Caco-2 (cell line): ENCODE results near the gene NAGA. TPM values are rescaled to one million over a fixed set of nuclear protein-coding genes. Genes with fewer than 3 reads are reported as not detected.

ENCODE experiments used
- BruUV-seq: library from RNA; stranded (reverse); fragments of 400-500 nt; replicated peaks from 2 replicates; lab custom pipeline; 2021; lab: Mats Ljungman, UMichigan
- CTCF ChIA-PET: fragments of 300-600 bp; sonication (Branson Sonifier 250); formaldehyde crosslinking; loops from one replicate; lab custom pipeline; 2022; ENCODE audit warnings: antibody characterized with exemption; lab: Charles Lee
- POLR2A ChIA-PET: fragments of 300-600 bp; sonication (Branson Sonifier 250); formaldehyde crosslinking; loops from one replicate; lab custom pipeline; 2022; ENCODE audit warnings: antibody characterized with exemption; lab: Charles Lee
- DNase-seq, 2 experiments: peaks; one replicate each; pipeline versions ENCODE4 v3.0.0 to v3.0.0-alpha.2; 2020 to 2022
- H3K27me3 ChIP-seq: replicated peaks from 2 replicates; pipeline ENCODE4 v1.6.0; 2011; ENCODE audit warnings: low read length; ENCODE audit not compliant: control insufficient read depth, insufficient read depth
- H3K36me3 ChIP-seq: 2 replicates; pipeline ENCODE4 v1.5.1; 2011; ENCODE audit warnings: low read length; ENCODE audit not compliant: control insufficient read depth, insufficient read depth
- H3K4me1 ChIP-seq: fragments of 250-450 bp; sonication (Bioruptor Pico); 2 replicates; pipeline ENCODE4 v1.5.1; 2020; ENCODE audit warnings: mild to moderate bottlenecking
- H3K4me3 ChIP-seq: 2 replicates; pipeline ENCODE4 v1.5.1; 2011; ENCODE audit warnings: low read depth, mild to moderate bottlenecking, control low read depth, low read length
- H3K9me3 ChIP-seq: fragments of 250-450 bp; sonication (Bioruptor Pico); 2 replicates; pipeline ENCODE4 v1.5.1; 2020; ENCODE audit warnings: mild to moderate bottlenecking, moderate library complexity
- H3K27ac Mint-ChIP-seq: one replicate; pipeline ENCODE4 v1.8.0; 2022; ENCODE audit warnings: mixed read lengths; ENCODE audit not compliant: unreplicated experiment
- H3K27me3 Mint-ChIP-seq: one replicate; pipeline ENCODE4 v1.8.0; 2022; ENCODE audit warnings: mixed read lengths; ENCODE audit not compliant: insufficient read depth, unreplicated experiment
- H3K36me3 Mint-ChIP-seq: one replicate; pipeline ENCODE4 v1.8.0; 2022; ENCODE audit warnings: mild to moderate bottlenecking, mixed read lengths; ENCODE audit not compliant: insufficient read depth, unreplicated experiment
- H3K4me1 Mint-ChIP-seq: one replicate; pipeline ENCODE4 v1.8.0; 2022; ENCODE audit warnings: low read depth, mixed read lengths; ENCODE audit not compliant: unreplicated experiment
- H3K4me3 Mint-ChIP-seq: one replicate; pipeline ENCODE4 v1.8.0; 2022; ENCODE audit warnings: mild to moderate bottlenecking, moderate library complexity, mixed read lengths; ENCODE audit not compliant: unreplicated experiment
- H3K9me3 Mint-ChIP-seq: one replicate; pipeline ENCODE4 v1.8.0; 2022; ENCODE audit warnings: mixed read lengths; ENCODE audit not compliant: unreplicated experiment
- intact Hi-C: fragments of 100-400 bp; cut with micrococcal nuclease; formaldehyde crosslinking; loops from one replicate; pipeline ENCODE4 v1.10.0; 2022; ENCODE audit not compliant: unreplicated experiment
- total RNA-seq: library from RNA; stranded (reverse); gene quantifications from 2 replicates; pipeline ENCODE4 v1.2.3, GENCODE V29; 2022
- TF ChIP-seq, protein P1 (sequence below), 2 experiments: fragments of 200-600 bp in 1 of 2; IDR thresholded peaks; 1 replicate in 1 of 2; 2 replicates in 1 of 2; pipeline versions ENCODE4 v1.5.1 to v1.8.0; 2011 to 2022; ENCODE audit warnings: antibody characterized with exemption in 1 of 2, control low read depth in 1 of 2, inconsistent platforms in 1 of 2, low read depth in 1 of 2, low read length in 1 of 2, mild to moderate bottlenecking in 1 of 2, moderate library complexity in 1 of 2; ENCODE audit not compliant: insufficient read depth in 1 of 2, severe bottlenecking in 1 of 2, unreplicated experiment in 1 of 2

Gene NAGA
- total RNA-seq, 1 experiment from 2014 or later: 28.3 TPM

DNA sequence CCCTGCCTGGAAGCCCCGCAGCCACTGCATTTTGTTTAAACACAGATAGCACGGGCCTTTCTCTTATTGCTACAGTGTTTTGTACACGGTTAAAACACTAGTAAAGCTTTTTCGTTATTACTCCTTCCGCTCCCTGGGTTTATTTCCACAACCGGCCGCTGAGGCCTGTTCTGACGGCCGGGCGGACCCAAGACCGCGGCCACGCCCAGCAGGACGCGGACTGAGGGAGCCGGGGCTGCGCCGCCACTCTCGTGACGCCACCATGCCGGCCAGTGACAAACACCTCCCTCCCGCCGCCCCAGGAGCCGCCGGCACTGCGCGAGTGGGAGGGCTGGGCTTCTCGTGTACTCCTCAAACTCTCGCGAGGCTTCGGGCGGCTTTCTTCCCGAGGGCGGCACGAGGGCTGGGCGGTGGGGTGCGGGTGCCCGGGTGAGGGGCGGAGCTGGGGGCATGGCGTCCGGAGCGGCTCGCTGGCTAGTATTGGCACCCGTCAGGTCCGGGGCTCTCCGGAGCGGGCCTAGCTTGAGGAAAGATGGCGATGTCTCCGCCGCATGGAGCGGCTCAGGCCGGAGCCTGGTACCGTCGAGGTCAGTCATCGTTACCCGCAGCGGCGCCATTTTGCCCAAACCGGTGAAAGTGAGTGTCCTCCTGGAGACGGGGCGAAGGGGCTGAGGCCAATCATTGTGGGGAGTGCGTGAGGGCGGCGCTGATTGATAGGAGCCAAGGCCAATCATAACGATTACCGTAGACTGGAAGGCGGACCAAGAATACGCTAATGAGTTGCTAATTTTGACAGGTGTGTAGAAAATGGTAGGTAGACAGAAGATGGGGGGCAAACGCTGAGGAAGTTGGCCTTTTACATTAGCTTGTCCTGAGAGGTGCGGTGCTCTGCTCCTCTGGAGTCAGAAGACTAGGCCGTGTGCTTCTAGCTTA lies 9.0 kb upstream of the NAGA start, which contains the start of gene SMDT1:
TSS of gene SMDT1 (plus strand) at position 382 of the 933 bp plus-strand sequence. CDS start at position 451, 69 bp downstream.
- intact Hi-C loops: loop anchor here (1.0 to 10.0 kb wide), 4 partner anchors 9 to 535 kb away; partner anchors contain the start of genes NAGA, NDUFA6, PMM1 and POLDIP3
- Mint-ChIP-seq H3K4me3 (peak within 1 kb of the TSS; percentile 96), H3K27ac (peak within 1 kb of the TSS; percentile 93), H3K36me3 (peaks cover 38% of the 10 kb centered on the region), H3K9me3 (no peaks in the 10 kb centered on the region), H3K4me1 (peaks cover 10% of the 10 kb centered on the region), H3K27me3 (no peaks in the 10 kb centered on the region)
- peak; percentile 98 to 99 for DNase-seq
- BruUV-seq: TSS peak; percentile 24
- Histone ChIP-seq H3K9me3 (no peaks in the 10 kb centered on the region), H3K4me3 (peak within 1 kb of the TSS; percentile 94), H3K4me1 (peaks cover 14% of the 10 kb centered on the region), H3K36me3 (peaks cover 1% of the 10 kb centered on the region; the same call in 1 of the 2 replicates), H3K27me3 (no peaks in the 10 kb centered on the region)
- TF ChIP-seq, protein P1, sequence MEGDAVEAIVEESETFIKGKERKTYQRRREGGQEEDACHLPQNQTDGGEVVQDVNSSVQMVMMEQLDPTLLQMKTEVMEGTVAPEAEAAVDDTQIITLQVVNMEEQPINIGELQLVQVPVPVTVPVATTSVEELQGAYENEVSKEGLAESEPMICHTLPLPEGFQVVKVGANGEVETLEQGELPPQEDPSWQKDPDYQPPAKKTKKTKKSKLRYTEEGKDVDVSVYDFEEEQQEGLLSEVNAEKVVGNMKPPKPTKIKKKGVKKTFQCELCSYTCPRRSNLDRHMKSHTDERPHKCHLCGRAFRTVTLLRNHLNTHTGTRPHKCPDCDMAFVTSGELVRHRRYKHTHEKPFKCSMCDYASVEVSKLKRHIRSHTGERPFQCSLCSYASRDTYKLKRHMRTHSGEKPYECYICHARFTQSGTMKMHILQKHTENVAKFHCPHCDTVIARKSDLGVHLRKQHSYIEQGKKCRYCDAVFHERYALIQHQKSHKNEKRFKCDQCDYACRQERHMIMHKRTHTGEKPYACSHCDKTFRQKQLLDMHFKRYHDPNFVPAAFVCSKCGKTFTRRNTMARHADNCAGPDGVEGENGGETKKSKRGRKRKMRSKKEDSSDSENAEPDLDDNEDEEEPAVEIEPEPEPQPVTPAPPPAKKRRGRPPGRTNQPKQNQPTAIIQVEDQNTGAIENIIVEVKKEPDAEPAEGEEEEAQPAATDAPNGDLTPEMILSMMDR (IDR thresholded peaks at IDR 0.05; ENCODE audit: insufficient read depth in 1 of 2, low read depth in 1 of 2, low read length in 1 of 2, severe bottlenecking in 1 of 2, unreplicated experiment in 1 of 2): no peak
- ChIA-PET CTCF (interaction anchor here (2.3 kb wide), 1 partner anchor 11 kb away, joined by 11 read pairs; the partner anchor contains the start of gene NDUFA6), POLR2A (interaction anchor here (0.7 to 3.0 kb wide), 4 partner anchors 8 to 133 kb away, joined by 4 to 15 read pairs (median 6); partner anchors contain the start of genes CENPM and NDUFA6)

DNA sequence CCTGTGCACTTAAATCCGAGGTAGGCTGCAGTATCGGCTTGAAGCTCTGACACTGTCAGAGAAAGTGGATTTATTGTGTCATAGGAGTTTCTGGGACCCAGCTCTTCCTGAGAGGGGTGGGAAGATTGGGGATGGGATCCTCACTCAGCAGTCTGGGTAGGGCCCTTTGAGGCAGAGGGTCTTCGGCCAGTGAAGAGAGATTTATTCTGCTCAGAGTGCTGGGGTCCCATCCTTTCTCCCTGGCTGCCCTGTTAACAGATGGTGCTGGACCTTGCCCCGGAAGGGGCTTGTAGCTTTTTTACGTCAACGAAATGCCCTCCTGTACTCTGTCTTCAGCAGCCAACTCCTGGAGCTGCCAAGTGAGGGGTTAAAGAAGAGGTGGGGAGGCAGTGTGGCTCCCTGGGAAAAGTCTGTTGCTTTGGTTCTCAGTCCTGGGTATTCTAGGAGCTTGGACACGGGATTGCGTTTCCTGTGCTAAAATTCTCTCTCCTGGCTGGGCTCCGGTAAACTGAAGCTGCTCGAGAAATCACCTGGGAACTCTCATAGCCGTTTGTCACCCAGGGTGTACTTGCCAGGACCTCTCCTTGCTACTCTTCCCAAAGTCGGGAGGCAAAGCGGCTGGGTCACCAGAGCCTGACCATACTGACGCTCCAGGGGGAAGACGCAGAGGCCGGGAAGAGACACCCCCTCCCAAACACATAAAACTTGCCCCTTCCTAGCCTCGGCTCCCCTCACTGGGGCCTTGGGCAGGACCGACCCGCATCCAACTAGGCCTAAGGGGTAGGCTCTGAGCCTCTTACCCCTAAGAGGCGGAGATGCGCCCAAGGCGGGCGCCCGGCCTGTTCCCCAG lies 8.1 kb upstream of the NAGA start:
- intact Hi-C loops: loop anchor here (1.0 to 10.0 kb wide), 4 partner anchors 8 to 536 kb away; partner anchors contain the start of genes NAGA, NDUFA6, PMM1 and POLDIP3
- H3K9me3 Mint-ChIP-seq: no peaks in the 10 kb centered on the region
- H3K27ac Mint-ChIP-seq: peak overlapping the region; percentile 93
- H3K36me3 Mint-ChIP-seq: peaks cover 35% of the 10 kb centered on the region
- BruUV-seq: TSS peak; percentile 84
- no peaks in the 10 kb centered on the region for H3K27me3 Mint-ChIP-seq
- TF ChIP-seq, protein P1 (IDR thresholded peaks at IDR 0.05; ENCODE audit: insufficient read depth in 1 of 2, low read depth in 1 of 2, low read length in 1 of 2, severe bottlenecking in 1 of 2, unreplicated experiment in 1 of 2): no peak
- peak overlapping the region; percentile 96 for H3K4me3 Mint-ChIP-seq
- DNase-seq: no peak
- ChIA-PET CTCF (interaction anchor here (0.9 kb wide), 1 partner anchor 12 kb away, joined by 3 read pairs; the partner anchor contains the start of gene NDUFA6), POLR2A (interaction anchor here (0.5 to 3.0 kb wide), 2 partner anchors 12 to 67 kb away, joined by 5 to 15 read pairs; partner anchors contain the start of gene NDUFA6)
- Histone ChIP-seq H3K36me3 (peaks cover 1% of the 10 kb centered on the region; the same call in 1 of the 2 replicates), H3K9me3 (no peaks in the 10 kb centered on the region), H3K27me3 (no peaks in the 10 kb centered on the region), H3K4me3 (peak overlapping the region; percentile 94), H3K4me1 (peaks cover 17% of the 10 kb centered on the region)
- H3K4me1 Mint-ChIP-seq: peaks cover 10% of the 10 kb centered on the region
